ENCODE results near the gene KRTAP5-1. TPM values are rescaled to one million over a fixed set of nuclear protein-coding genes. Genes with fewer than 3 reads are reported as not detected.
A peak's percentile ranks its signal among the peaks of the same experiment; 100 is the strongest.

KRTAP5-1 gene
- total RNA-seq, 1 donor from 2014 or later: not detected

DNA sequence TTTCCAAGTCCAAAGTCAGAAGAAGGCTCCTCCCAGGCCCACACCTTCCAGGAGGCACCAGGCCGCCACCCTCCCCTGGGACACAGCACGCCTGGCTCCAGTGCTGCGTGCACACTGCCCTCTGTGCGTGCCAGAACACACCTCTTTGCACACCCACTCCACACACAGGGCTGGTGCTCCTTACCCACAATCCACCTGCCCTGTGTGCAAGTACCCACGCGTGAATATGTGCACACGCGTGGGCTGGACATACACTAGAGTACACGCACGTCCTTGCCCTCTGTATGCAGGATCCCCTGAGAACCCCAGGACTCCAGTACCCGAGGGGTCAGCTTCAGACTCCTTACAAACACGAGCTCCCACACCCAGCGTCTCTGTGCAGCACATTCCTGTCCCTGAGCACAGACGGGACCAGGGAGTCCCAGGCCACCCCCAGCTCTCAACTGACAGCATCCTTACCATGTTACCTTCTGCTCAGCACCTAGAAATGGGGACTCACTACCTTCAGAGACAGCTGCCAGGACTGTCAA is 15.8 kb downstream of the KRTAP5-1 start:
- Mint-ChIP-seq H3K4me3 (ENCODE audit: low read depth) (peak overlapping the region; percentile 38), H3K27me3 (peaks cover 12% of the 10 kb centered on the region), H3K36me3 (ENCODE audit: insufficient read depth) (no peaks in the 10 kb centered on the region), H3K4me1 (ENCODE audit: low read depth) (peaks cover 2% of the 10 kb centered on the region), H3K27ac (peak overlapping the region; percentile 59), H3K9me3 (ENCODE audit: low read depth) (no peaks in the 10 kb centered on the region)
- no peak for DNase-seq (ENCODE audit: low spot score, unreplicated experiment)
- TF ChIP-seq, protein P1, sequence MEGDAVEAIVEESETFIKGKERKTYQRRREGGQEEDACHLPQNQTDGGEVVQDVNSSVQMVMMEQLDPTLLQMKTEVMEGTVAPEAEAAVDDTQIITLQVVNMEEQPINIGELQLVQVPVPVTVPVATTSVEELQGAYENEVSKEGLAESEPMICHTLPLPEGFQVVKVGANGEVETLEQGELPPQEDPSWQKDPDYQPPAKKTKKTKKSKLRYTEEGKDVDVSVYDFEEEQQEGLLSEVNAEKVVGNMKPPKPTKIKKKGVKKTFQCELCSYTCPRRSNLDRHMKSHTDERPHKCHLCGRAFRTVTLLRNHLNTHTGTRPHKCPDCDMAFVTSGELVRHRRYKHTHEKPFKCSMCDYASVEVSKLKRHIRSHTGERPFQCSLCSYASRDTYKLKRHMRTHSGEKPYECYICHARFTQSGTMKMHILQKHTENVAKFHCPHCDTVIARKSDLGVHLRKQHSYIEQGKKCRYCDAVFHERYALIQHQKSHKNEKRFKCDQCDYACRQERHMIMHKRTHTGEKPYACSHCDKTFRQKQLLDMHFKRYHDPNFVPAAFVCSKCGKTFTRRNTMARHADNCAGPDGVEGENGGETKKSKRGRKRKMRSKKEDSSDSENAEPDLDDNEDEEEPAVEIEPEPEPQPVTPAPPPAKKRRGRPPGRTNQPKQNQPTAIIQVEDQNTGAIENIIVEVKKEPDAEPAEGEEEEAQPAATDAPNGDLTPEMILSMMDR (IDR thresholded peaks at IDR 0.05; ENCODE audit: unreplicated experiment): no peak

DNA sequence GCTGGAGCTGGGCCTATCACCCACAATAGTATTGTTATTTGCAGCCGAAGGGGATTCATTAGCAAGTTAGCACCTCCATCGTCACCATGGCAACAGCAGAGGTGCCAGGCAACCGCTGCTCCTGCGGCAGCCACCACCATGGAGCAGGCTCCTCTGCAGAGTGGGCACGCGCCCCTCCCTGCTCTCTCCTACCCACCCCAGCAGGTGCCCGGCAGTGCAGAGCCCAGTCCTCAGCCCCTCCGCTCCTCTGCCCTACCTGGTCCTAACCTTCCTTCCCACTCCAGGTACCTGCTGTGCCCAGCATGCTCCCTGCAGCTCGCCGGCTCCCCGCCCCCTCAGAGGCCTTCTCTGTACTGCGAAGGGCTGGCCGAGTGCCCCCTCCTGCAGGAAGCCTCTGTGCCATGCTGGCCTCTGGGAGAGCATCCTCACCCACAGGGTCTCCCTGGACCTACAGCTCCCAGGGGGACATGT is 16.6 kb downstream of the KRTAP5-1 start:
- H3K4me3 Mint-ChIP-seq (ENCODE audit: low read depth): no peak overlapping the region
- H3K27me3 Mint-ChIP-seq: peaks cover 9% of the 10 kb centered on the region
- no peak for DNase-seq (ENCODE audit: low spot score, unreplicated experiment)
- peaks cover 2% of the 10 kb centered on the region for H3K4me1 Mint-ChIP-seq (ENCODE audit: low read depth)
- no peaks in the 10 kb centered on the region for H3K36me3 Mint-ChIP-seq (ENCODE audit: insufficient read depth)
- no peak overlapping the region for H3K27ac Mint-ChIP-seq
- TF ChIP-seq, protein P1 (IDR thresholded peaks at IDR 0.05; ENCODE audit: unreplicated experiment): no peak
- no peaks in the 10 kb centered on the region for H3K9me3 Mint-ChIP-seq (ENCODE audit: low read depth)

- H3K9me3 Mint-ChIP-seq (ENCODE audit: low read depth): no peaks in the 10 kb centered on the region
- H3K4me3 Mint-ChIP-seq (ENCODE audit: low read depth): no peak overlapping the region
- TF ChIP-seq, protein P1 (IDR thresholded peaks at IDR 0.05; ENCODE audit: unreplicated experiment): no peak
- peaks cover 7% of the 10 kb centered on the region for H3K27me3 Mint-ChIP-seq
- H3K4me1 Mint-ChIP-seq (ENCODE audit: low read depth): peaks cover 2% of the 10 kb centered on the region
- no peaks in the 10 kb centered on the region for H3K36me3 Mint-ChIP-seq (ENCODE audit: insufficient read depth)
- no peak overlapping the region for H3K27ac Mint-ChIP-seq
- DNase-seq (ENCODE audit: low spot score, unreplicated experiment): no peak
Observed at GRCh38 chr11:1567721-1568100, 17.4 kb downstream of the KRTAP5-1 start.

DNA sequence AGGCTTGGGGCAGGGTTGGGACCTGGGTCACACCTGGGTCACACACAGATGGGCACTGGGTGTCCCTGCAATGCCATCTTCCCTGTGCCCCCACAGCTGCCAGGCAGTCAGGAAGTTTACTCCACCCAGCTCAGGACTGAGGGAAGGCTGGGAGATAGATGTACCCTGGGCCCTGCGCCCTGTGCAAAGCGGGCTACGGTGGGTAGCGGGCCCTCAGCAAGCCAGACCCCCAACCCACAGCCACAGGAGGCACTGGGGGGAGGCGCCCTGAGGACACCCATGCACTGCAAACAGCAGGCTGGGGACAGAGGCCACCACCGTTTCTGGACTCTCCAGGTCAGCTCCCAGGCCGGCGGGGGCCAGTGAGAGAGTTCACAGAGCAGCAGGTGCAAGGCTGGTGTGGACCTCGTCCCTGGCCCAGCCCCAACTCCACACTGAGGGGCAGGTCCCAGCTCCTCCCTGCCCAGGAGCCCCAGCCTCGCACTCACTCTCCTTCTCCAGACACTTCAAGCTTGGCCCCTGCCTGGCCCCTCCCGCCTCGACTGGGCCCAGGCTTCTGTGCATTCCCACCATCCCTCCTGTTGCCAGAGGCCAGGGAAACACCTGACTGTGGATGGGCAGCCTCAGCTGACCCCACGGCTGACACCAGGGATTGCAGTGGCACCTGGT is 17.9 kb downstream of the KRTAP5-1 start:
- Mint-ChIP-seq H3K4me3 (ENCODE audit: low read depth) (no peak overlapping the region), H3K4me1 (ENCODE audit: low read depth) (peaks cover 2% of the 10 kb centered on the region), H3K27me3 (peaks cover 7% of the 10 kb centered on the region), H3K9me3 (ENCODE audit: low read depth) (no peaks in the 10 kb centered on the region), H3K27ac (no peak overlapping the region), H3K36me3 (ENCODE audit: insufficient read depth) (no peaks in the 10 kb centered on the region)
- TF ChIP-seq, protein P1 (IDR thresholded peaks at IDR 0.05; ENCODE audit: unreplicated experiment): no peak
- no peak for DNase-seq (ENCODE audit: low spot score, unreplicated experiment)

DNA sequence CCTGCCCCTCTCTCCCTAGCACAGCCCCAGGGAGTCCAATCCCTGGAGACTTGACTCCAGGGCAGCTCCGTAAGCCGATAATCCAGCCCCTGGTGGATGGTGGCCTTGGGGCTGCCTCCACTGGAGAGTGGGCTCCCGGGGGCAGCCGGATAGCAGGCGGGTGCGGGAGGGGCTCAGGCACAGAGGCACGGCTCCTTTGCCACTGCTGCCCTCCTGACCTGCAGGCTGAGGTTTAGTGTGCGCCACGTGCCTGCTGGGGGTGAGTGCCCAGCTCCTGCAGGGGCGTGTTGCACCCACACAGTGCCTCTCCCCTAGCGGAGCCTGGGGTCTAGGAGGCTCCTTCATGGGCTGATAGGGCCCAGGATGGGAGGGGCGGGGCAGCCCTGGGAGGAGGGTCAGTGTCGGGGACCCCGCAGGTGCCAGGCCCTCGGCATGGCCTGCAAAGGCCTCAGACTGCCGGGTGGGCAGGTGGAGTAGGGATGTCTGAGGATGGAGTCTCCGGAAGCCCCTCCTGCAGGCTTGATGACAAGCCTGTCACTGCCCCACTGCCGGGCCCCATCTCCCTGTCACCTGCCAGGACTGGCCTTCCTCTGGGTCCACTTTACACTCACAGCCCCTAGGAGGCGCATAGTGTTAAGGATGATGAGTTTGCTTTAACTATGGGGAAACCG is 18.6 kb downstream of the KRTAP5-1 start:
- TF ChIP-seq, protein P1 (IDR thresholded peaks at IDR 0.05; ENCODE audit: unreplicated experiment): no peak
- Mint-ChIP-seq H3K27me3 (peaks cover 7% of the 10 kb centered on the region), H3K27ac (no peak overlapping the region), H3K36me3 (ENCODE audit: insufficient read depth) (no peaks in the 10 kb centered on the region), H3K4me3 (ENCODE audit: low read depth) (no peak overlapping the region), H3K9me3 (ENCODE audit: low read depth) (no peaks in the 10 kb centered on the region), H3K4me1 (ENCODE audit: low read depth) (peaks cover 2% of the 10 kb centered on the region)
- DNase-seq (ENCODE audit: low spot score, unreplicated experiment): no peak

Data from progenitor cell of endocrine pancreas (in vitro differentiated cells).